GM18861 (cell line): ENCODE data around the gene GNAZ.

Experiments
- ATAC-seq: cut with Tn5 transposase; IDR thresholded peaks from one replicate; pipeline ENCODE4 v1.9.1; 2021; ENCODE audit not compliant: unreplicated experiment

GNAZ gene

DNA sequence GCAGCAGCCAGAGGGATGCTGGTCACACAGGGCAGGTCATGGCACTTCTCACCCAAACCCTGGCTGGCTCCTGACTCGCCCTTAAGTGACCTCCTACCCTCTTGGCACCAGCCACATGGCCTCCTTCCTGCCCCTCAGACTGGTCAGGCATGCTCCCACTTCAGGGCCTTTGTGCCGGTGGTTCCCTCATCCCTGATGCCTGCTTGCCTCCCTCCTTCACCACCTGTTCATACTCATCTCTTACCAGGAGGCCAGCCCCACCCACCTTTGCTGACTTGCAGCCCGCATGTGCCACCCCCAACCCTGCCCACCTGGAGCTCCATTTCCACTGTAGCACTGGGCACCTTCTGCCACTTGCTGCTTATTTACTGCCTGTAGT lies 20.1 kb downstream of the GNAZ start:
- no peak for ATAC-seq

DNA sequence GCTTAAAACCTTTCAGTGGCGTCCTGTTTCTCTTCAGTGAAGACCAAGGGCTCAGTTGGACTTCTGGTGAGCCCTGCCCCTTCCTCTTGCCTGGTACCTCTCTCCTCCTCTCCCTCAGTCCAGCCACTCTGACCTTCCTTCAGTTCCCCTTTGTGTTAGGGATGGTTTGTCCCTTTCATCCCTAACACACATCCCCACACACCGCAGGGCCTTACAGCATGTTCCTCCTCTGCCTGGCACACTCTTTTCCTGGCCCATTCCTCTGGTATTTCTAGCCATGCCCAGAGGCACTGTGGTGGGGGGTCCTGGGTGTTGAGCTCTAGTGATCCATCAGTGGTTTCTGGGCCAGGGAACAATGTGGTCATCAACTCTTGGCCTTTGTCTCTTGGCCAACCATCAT lies 21.4 kb downstream of the GNAZ start:
- ATAC-seq = no peak

DNA sequence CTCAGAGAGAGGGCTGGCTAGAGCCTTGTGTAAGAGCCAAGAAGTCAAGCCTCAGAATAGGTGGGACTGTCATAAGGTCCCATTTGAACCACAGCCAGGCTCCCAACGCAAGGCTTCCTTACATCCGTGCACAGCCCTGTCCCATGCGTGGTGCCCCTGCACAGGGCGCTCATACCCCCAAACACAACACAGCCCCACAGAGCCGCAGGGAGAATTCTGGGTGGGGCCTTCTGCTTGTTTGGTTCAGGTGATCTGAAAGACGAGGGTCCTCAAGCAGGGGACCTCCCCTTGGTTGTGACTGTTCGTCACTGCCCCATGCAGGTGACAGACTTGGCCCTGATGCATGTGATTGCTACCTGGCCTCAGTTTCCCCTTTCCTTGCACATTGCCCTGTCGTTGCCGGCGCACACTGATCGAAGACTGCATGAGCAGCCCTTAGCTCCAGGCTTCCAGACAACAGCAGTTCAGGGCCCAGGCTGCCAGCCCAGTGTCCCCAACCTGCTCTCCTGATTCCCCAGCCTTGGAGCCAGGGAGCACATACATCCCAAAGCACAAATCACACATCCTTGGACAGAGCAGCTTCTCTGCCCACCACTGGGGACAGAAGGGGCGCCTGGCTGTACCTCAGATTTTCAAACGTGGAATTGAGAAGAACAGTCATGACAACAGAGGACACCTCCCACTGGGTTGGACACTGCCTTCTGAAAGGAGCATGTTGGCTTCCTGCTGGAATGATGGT lies 22.1 kb downstream of the GNAZ start:
- ATAC-seq = no peak

DNA sequence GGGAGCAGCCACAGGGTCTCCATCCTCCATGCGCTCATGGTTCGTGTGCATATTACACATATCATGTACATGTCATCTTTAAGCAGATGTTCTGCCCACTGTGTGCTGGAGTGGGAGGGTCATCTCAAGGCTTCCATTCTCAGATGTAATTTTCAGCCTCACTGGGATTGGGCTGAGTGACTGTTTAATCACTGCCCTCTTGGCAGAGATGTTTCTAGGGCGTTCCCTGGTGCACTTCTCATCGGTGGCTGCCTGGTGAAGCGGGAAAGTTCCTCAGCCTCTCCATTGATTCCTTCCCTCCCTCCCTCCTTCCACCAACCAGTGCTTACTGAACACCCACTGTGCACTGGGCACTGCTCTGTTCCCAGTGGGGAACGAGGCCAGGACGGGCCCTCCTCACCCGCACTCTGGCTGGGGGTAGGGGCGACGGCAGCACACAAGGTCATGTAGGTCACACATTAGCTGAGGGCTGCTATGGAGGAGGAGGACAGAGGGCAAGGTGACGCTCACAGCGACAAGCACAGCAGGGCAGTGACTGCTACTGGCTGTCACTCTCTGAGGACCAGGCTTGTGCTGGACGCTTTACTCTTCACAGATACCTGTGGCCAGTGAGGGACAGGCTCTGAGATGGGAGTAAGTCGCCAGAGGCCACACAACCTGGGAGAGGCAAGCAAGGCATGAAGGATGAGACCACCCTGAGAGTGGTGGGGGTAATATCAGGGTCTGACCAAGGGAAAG lies 22.9 kb downstream of the GNAZ start:
- no peak for ATAC-seq

DNA sequence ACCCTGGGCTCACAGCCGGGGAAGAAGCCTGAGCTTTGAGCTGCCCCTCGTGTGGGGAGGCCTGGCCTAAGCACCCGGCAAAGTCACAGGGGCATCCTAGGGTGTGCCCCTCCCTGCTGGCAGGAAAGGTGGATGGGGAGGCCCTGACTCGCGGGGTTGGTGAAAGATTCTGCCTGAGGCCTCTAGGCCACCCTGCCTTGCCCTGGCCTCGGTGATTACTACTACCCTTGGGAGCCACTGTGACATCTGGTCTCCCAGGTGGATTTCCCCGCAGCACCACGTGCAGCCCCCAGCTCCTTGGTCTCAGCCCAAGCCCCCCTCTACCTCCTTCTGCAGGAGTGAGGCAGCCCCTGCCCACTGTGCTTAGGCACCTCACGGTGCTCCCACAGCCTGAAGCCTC lies 23.9 kb downstream of the GNAZ start:
- ATAC-seq = no peak

DNA sequence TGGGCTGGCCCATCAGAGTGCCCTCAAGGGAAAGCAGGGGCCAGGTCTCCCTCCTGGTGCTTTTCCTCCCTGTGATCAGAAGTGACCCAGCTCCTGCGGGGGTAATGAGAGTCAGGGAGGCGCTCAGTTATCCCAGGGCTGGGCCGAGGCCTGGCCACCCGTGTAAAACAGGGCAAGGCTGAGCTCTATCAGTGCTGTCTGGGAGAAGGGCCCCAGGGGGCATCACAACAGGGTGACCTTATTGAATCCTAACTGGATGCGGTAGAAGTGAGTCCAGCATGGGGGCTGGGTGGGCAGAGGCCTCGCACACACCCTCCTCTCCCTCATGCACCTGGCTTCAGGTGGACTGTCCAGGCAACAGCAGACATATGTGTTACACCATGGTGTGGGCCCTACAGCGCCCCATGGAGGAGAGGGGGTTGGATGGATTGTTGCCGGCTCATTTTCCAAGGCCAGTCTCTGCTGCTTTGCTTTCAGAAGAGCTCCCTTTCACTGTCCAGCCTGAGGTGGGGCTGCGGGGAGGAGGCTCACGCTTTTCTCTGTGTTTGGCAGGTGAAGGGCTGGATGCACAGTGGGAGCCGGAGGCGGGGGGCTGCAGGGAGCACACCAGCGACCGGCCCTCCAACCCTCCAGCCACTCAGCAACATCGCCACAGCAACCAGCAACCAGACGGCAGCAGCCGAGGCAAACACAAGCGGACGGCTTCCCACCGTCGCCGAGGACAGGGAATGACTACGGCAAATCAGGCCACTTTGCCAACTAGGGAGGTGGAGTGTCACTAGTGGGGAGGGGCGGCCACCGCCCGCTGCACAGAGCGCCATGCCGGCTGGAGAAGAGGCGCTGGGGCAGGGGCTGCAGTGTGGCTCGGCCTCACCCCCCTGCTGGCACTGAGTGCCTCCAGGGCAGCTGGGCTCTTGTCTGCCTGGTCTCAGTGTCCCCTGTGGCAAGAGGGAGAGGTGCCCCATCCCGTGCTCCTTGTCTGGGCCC lies 24.7 kb downstream of the GNAZ start:
- ATAC-seq = no peak

DNA sequence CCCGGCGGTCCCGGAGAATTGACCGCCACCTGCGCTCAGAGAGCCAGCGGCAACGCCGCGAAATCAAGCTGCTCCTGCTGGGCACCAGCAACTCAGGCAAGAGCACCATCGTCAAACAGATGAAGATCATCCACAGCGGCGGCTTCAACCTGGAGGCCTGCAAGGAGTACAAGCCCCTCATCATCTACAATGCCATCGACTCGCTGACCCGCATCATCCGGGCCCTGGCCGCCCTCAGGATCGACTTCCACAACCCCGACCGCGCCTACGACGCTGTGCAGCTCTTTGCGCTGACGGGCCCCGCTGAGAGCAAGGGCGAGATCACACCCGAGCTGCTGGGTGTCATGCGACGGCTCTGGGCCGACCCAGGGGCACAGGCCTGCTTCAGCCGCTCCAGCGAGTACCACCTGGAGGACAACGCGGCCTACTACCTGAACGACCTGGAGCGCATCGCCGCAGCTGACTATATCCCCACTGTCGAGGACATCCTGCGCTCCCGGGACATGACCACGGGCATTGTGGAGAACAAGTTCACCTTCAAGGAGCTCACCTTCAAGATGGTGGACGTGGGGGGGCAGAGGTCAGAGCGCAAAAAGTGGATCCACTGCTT lies 25.5 kb downstream of the GNAZ start:
- ATAC-seq = no peak

DNA sequence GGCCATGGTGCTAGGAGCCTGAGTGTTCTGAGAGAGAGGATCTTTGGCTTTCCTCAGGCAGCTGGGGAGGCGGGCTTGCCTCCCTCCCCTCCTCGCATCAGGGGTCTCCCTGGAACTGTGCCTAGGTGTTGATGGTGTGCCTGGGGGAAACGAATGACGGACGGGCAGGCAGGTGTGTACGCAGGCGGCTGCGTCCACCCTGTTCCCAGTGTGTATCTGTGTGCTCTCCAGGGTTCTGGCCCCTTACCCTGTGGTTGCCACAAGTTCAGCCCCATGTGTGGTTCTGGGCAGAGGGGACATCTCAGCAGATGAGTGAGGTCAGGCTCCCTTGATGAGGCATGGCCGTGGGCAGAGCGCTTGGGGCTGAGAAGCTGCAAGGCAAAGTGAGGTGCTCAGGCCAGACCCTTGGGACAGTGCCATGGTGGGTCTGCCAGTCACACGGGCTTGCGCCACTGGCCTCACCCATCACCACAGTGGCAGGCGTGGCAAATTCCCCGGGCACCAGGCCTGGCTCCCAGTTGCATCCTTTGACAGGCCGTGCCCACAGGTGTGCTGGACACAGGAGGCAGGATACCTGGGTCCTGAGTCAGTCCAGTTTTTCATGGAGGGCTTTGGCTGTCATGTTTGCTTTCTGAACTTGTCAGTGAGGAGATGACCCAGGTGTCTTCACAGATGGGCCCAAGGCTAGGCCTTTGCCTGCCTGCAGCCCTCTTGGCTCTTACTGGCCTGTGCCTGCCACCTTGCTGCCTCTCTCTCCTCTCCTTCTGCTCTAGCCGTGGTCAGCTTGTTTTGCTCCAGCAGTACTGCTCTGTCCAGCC lies 27.3 kb downstream of the GNAZ start:
- no peak for ATAC-seq

DNA sequence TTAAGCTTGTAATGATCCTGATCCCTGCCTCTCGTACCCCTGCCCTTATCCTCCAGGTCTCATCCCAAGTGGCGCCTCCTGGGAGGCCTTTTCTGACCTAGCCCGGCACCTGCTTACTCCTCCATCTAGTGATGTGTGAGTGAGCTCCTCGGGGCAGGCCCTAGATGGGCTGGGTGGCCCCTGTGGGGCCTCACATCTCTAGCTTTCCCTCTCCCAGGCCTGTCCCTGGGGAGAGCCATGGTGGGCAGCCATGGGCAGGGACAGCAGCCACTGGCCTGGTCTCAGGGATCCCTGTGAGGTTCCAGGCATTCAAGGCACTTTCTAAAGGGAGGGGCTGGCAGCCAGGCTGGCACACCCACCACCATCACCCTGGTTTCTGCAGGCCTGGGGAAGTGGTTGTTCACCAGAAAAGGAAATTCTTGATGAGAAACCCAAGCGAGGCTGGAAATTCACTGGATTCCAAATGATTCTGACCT lies 27.9 kb downstream of the GNAZ start:
- no peak for ATAC-seq

DNA sequence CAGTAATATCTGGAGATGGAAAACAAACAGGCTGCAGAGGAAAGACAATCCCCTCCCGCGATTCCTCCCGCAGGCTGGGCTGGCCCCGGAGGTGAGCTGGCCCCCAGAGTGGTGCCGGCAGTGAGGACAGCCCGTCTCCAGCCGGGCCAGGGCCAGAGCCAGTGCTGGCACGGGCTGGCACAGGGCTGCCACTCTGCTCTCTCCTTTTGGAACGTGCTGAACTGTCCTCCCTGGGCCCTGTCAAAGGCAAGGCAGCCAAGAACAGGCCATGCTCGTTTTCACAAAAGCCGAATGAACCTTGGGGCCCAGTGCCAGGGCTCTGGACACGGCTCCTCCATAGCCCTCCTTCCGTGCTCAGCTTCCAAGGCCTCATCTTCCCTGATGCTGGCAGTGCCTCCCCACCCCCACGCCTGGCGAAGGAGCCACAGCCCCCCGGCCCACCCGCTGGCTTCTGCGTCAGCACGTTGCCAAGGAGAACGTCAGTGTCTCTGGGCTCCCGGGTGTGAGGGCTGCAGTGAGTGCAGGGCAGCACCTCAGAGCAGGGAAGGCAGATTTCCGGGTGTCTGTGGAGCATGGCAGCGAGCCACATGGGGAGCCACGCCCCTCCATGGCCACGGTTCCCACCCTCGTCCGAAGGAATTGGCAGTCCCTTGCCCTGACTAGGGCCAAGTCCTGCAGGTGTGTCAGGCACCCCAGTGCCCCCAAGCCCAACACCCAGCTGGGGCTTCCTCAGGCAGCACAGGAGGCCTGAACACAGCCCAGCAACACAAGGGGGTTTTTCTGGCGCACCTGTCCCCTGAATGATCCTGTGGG lies 28.6 kb downstream of the GNAZ start:
- ATAC-seq = no peak

DNA sequence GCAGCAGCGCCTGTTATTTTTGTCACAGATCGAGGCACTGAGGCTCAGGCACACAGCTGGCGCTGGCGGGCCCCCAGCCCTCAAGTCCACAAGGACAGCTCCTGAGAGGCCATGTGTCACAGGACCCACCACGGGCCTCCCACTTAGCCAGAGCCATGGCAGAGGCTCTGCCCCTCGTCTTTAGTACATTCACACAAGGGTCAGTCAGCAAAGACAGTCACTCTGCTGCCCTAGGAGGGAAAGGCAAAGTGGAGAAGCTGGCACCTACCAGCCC lies 29.1 kb downstream of the GNAZ start:
- no peak for ATAC-seq

DNA sequence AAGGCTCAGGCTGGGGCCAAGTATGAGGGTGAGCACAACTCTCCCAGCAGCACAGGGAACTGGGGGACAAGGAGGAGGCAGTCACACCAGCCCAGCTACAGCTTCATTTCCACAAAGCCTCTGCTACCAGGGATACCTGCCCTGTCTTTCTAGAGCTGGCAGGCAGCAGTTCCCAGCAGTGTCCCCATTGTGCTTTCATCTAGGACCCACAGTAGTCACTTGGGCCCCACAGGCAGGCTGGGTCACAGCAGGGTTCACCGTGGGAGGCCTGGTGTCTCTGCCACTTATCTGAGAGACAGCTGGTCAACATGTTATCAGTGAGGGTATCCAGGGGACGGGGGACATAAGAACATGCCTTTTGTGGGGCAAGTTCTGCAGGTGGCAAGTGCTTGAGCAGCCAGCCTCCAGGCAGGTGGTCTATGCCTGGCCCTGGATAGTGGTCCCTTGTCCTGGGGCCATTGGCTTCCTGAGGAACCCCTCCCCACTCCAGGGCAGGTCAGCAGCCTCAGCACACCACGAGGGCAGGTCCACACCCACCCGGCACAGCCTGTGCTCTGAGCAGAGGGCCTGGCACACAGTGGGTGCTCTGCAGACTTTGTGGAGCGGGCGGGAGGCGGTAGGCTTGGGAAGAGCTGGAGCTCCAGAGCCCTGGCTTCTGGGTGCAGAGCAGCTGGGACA lies 29.9 kb downstream of the GNAZ start:
- no peak for ATAC-seq

DNA sequence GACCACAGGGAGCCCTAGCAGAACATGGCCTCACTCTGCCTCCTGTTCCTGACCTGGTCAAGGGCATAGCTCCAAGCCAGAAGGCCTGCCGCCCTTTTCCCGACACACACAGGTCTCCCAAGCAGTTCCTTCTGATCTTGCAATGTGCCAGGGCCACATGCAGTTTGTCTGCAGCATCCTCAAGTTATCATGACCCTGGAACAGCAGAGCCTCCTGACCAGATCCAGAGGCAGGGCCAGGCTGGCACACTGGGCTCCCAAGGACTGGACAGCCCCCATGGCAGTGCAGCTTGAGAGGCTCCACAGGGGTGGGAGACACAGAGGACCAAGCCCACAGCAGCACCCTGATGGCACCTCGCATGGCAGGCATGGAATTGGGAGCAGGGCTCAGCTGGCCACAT lies 31.2 kb downstream of the GNAZ start:
- no peak for ATAC-seq

DNA sequence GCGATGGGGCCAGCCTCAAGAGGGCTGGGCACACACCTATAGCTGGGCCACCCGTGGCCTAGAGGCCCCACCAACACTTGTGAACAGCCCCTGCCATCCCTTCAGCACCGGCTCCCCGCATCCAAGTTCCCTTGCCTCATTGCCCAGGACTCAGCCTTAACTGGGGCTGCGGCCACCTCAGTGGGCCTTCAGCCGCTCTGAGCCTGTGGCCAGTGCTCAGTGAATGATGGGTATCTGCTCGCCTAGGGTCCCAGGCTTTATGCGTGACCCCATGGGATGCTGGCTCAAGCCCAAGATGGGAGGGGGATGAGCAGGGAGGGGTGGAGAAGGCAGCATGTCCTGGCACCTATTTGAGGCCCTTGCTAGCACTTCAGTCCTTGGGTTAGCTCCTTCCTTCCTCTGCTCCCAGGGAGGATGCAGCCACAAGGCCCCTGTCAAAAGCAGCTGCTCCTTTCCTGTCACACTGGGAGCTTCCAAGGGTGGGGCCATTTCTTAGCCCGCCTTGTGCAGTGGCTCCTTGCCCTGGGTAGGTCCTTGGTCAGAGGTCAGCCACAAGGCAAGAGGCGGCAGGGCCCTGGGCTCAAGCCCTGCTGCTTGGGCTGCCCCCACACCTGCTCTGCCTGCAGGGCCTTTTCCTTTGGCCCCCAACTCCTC lies 31.8 kb downstream of the GNAZ start:
- ATAC-seq = no peak

DNA sequence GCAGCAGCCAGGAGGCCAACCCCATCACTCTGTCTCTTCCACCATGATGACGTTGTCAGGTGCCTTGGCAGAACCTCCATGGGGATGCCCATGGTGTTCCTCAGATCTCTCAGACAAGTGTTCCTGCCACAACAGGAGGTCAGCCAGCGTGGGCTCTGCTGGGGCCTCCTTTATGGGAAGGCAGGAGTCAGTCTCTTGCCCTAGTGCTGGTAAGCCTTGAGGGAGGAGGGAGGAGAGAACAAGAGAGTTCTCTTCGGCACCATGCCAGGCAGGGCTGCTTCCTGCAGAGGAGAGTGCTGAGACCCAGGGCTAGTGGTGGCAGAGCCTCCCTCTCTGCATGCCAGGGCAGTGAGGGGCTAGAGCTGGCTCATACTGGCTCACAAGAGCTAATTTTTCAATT lies 32.5 kb downstream of the GNAZ start:
- no peak for ATAC-seq

DNA sequence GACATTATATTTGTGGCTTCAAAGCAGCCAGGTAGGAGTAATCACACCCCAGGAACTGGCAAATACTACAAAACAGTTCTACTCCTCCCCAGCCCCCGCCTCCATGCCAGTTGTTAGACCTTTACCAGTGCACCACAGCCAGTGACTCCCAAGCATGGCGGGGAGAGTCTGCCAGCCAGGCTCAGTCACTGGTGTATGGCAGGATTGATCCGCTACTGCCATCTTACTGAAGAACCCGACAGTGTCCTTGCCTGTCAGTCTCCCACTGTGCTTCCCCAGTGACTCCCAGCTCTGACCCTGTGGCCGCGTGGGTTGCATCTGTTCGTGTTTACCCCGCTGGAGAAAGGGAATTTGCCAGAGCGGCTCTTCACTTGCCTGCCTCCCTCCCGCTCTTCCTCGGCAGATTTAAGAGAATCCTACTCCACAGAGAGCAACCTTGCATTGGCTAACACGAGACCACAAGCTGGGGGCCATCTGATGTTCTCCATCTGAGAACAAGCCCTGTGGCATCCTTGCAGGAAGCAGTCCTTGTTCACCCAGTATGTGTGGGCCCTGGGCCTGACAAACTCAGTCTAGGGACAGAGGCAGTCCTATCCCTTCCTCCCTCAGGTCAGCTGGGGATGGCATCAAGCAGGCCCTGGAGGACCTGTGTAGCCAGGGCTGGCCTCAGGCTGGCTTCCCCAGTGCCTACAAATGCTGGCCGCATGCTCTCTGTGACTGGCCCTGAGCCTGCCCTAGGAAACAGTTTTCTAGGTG lies 33.1 kb downstream of the GNAZ start:
- no peak for ATAC-seq

DNA sequence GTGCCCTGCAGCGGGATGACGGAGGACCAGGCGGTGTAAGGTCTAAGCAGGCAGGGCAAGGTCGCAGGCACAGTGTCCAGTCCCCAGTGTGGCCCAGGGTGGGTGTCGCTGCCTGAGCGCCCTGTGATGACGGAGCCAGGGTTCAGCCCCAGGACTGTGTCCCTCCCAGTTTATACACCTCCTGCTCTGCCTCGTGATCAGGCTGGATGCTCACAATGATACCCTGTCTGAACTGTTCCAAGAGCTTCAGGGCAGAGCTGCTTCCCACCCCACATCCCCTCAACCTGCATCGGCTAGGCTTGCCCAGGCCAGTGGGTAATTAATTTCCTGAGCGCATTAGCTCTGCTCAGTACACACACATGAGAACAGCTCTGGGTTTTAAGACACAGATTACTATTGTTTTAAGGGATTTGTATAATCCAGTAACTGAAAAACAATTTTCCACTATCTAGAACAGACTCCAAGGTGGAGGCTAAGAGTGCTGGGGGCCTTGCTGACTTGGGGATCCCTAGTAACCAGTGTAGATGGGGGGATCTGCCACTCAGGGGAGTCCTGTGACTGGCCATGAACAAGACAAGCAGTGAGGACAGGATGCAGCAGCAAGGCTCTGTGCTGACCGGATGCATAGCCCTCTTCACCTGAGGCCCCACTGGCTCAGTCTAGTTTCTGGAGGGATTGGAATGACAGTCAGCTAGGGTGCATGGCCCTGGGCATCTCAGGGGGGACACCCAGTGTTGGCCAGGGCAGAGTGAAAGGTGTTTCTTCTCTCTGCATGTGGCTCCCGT lies 34.1 kb downstream of the GNAZ start:
- ATAC-seq = no peak
